Measurements from ENCODE around the gene R3HDM2. TPM values are rescaled to one million over a fixed set of nuclear protein-coding genes. Genes with fewer than 3 reads are reported as not detected.
A peak's percentile ranks its signal among the peaks of the same experiment; 100 is the strongest.

The R3HDM2 gene
- total and polyA plus RNA-seq, 2 of the 13 experiments (the other 11 are each of a cell fraction or from before 2014, with no cell fraction given) = 11.1 to 23.5 TPM

GRCh38 chr12:57459055-57459749 lies 28.4 kb upstream of the R3HDM2 start (continued):
- TF ChIP-seq TFDP1 (CRISPR knock-in tag; IDR thresholded peaks at IDR 0.05; ENCODE audit: borderline replicate concordance) (no peak), ZSCAN22 (CRISPR knock-in tag; IDR thresholded peaks at IDR 0.05) (no peak), ZNF616 (CRISPR knock-in tag; IDR thresholded peaks at IDR 0.05; ENCODE audit: low read depth) (no peak), TCF12 (IDR thresholded peaks at IDR 0.05) (no peak), TCF12 (CRISPR knock-in tag; IDR thresholded peaks at IDR 0.05) (no peak), EEA1 (CRISPR knock-in tag; IDR thresholded peaks at IDR 0.05; ENCODE audit: borderline replicate concordance) (no peak), NR2F6 (IDR thresholded peaks at IDR 0.05) (no peak), NR2F6 (CRISPR knock-in tag; IDR thresholded peaks at IDR 0.05) (no peak), MTF2 (CRISPR knock-in tag; IDR thresholded peaks at IDR 0.05; ENCODE audit: borderline replicate concordance) (no peak), HOXA5 (CRISPR knock-in tag; IDR thresholded peaks at IDR 0.05) (no peak; the same call in 1 of the 2 replicates), ZNF768 (CRISPR knock-in tag; IDR thresholded peaks at IDR 0.05) (no peak), HMGXB4 (CRISPR knock-in tag; IDR thresholded peaks at IDR 0.05; ENCODE audit: borderline replicate concordance in 1 of 2, low read depth in 1 of 2) (peak; percentile 67 to 76; a peak in 3 of 4 replicates), ZNF781 (CRISPR knock-in tag; IDR thresholded peaks at IDR 0.05; ENCODE audit: borderline replicate concordance, not compliant biosample characterization) (no peak), SP2 (CRISPR knock-in tag; IDR thresholded peaks at IDR 0.05) (no peak), CTCF (CRISPR knock-in tag; IDR thresholded peaks at IDR 0.05) (peak; percentile 96), ZBTB39 (CRISPR knock-in tag; IDR thresholded peaks at IDR 0.05) (no peak)
- TF ChIP-seq, protein P1, sequence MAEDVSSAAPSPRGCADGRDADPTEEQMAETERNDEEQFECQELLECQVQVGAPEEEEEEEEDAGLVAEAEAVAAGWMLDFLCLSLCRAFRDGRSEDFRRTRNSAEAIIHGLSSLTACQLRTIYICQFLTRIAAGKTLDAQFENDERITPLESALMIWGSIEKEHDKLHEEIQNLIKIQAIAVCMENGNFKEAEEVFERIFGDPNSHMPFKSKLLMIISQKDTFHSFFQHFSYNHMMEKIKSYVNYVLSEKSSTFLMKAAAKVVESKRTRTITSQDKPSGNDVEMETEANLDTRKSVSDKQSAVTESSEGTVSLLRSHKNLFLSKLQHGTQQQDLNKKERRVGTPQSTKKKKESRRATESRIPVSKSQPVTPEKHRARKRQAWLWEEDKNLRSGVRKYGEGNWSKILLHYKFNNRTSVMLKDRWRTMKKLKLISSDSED (CRISPR knock-in tag; IDR thresholded peaks at IDR 0.05) = no peak
- TF ChIP-seq, protein P2, sequence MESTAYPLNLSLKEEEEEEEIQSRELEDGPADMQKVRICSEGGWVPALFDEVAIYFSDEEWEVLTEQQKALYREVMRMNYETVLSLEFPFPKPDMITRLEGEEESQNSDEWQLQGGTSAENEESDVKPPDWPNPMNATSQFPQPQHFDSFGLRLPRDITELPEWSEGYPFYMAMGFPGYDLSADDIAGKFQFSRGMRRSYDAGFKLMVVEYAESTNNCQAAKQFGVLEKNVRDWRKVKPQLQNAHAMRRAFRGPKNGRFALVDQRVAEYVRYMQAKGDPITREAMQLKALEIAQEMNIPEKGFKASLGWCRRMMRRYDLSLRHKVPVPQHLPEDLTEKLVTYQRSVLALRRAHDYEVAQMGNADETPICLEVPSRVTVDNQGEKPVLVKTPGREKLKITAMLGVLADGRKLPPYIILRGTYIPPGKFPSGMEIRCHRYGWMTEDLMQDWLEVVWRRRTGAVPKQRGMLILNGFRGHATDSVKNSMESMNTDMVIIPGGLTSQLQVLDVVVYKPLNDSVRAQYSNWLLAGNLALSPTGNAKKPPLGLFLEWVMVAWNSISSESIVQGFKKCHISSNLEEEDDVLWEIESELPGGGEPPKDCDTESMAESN (CRISPR knock-in tag; conservative IDR thresholded peaks at IDR 0.05) = no peak
